ENCODE data around the gene TGFB1. TPM values are rescaled to one million over a fixed set of nuclear protein-coding genes. Genes with fewer than 3 reads are reported as not detected.
A peak's percentile ranks its signal among the peaks of the same experiment; 100 is the strongest.

TGFB1 gene
- total and polyA plus RNA-seq, 9 of the 15 experiments (the other 6 are each of a cell fraction or from before 2014, with no cell fraction given): 0.24 to 159 (median 17.2) TPM

DNA sequence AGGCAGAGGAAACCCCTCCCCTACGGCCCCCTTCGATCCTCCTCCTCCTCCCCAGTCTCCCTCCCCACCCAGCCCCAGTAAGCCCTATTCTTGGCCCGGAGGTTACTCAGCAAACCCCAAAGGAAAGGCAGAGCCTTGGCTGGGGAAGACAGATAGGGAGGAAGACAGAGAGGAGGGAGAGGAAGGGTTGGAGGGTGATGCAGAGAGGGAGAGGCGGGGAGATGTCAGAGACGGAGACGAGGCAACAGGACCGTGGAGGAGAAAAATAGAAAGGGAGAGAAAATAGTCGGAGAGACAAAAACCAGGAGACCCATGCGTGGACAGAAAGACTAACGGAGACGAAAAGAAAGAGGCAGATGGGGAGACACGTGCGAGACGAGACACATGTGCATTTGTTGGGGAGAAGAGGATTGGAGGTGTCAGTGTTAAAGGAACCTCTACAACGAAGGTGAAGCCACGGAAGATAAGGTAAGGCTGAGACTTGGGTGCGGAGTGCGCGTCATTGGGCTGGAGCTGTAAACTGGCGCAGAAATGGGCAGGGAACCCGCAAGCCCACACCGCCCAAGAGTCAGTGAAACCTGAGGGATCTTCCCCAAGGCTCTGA is 2.9 kb downstream of the TGFB1 start (continued):
- TF ChIP-seq, protein P1, sequence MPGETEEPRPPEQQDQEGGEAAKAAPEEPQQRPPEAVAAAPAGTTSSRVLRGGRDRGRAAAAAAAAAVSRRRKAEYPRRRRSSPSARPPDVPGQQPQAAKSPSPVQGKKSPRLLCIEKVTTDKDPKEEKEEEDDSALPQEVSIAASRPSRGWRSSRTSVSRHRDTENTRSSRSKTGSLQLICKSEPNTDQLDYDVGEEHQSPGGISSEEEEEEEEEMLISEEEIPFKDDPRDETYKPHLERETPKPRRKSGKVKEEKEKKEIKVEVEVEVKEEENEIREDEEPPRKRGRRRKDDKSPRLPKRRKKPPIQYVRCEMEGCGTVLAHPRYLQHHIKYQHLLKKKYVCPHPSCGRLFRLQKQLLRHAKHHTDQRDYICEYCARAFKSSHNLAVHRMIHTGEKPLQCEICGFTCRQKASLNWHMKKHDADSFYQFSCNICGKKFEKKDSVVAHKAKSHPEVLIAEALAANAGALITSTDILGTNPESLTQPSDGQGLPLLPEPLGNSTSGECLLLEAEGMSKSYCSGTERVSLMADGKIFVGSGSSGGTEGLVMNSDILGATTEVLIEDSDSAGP (CRISPR knock-in tag; IDR thresholded peaks at IDR 0.05): peak; percentile 91
- TF ChIP-seq TBL1XR1 (IDR thresholded peaks at IDR 0.05; ENCODE audit: low read length in 2 of 2) (peak; percentile 23 to 51; a peak in 1 of 4 replicates), ZNF232 (CRISPR knock-in tag; IDR thresholded peaks at IDR 0.05) (no peak), SUPT5H (IDR thresholded peaks at IDR 0.05) (peak; percentile 65; the same call in 1 of the 2 replicates), ARID1B (IDR thresholded peaks at IDR 0.05) (peak; percentile 84), KDM5B (IDR thresholded peaks at IDR 0.05; ENCODE audit: insufficient replicate concordance, low read depth, low read length) (peak; percentile 47), SREBF1 (IDR thresholded peaks at IDR 0.05; ENCODE audit: borderline replicate concordance, low read depth, low read length) (no peak), ZKSCAN8 (CRISPR knock-in tag; IDR thresholded peaks at IDR 0.05) (no peak), POLR2B (IDR thresholded peaks at IDR 0.05; ENCODE audit: low read depth, partially characterized antibody) (peak; percentile 24), ETV6 (IDR thresholded peaks at IDR 0.05; ENCODE audit: borderline replicate concordance in 1 of 2, low read depth in 2 of 2, low read length in 1 of 2) (no peak), ETV6 (CRISPR knock-in tag; IDR thresholded peaks at IDR 0.05; ENCODE audit: borderline replicate concordance) (no peak), ZNF143 (CRISPR knock-in tag; IDR thresholded peaks at IDR 0.05) (no peak), HDGF (IDR thresholded peaks at IDR 0.05) (no peak), BDP1 (IDR thresholded peaks at IDR 0.05; ENCODE audit: insufficient read depth, insufficient read length) (no peak), FOXM1 (IDR thresholded peaks at IDR 0.05; ENCODE audit: low read depth) (no peak), FOXM1 (CRISPR knock-in tag; IDR thresholded peaks at IDR 0.05; ENCODE audit: low read depth) (no peak), NCOR1 (IDR thresholded peaks at IDR 0.05) (peak; percentile 50), CBFA2T2 (conservative IDR thresholded peaks at IDR 0.05) (peak; percentile 41; the same call in 1 of the 2 replicates)
- TF ChIP-seq, protein P2, sequence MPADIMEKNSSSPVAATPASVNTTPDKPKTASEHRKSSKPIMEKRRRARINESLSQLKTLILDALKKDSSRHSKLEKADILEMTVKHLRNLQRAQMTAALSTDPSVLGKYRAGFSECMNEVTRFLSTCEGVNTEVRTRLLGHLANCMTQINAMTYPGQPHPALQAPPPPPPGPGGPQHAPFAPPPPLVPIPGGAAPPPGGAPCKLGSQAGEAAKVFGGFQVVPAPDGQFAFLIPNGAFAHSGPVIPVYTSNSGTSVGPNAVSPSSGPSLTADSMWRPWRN (IDR thresholded peaks at IDR 0.05; ENCODE audit: low read depth): 0 out of 2 replicates have a peak, but pooled peaks have one; percentile 16
- TF ChIP-seq, protein P3, sequence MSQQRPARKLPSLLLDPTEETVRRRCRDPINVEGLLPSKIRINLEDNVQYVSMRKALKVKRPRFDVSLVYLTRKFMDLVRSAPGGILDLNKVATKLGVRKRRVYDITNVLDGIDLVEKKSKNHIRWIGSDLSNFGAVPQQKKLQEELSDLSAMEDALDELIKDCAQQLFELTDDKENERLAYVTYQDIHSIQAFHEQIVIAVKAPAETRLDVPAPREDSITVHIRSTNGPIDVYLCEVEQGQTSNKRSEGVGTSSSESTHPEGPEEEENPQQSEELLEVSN (IDR thresholded peaks at IDR 0.05; ENCODE audit: borderline replicate concordance in 1 of 2, extremely low read depth in 1 of 2, insufficient read depth in 1 of 2, insufficient read length in 1 of 2, low read depth in 1 of 2, low read length in 1 of 2, poor library complexity in 1 of 2, severe bottlenecking in 1 of 2): peak in 1 of 2 experiments; percentile 28
- TF ChIP-seq, protein P4, sequence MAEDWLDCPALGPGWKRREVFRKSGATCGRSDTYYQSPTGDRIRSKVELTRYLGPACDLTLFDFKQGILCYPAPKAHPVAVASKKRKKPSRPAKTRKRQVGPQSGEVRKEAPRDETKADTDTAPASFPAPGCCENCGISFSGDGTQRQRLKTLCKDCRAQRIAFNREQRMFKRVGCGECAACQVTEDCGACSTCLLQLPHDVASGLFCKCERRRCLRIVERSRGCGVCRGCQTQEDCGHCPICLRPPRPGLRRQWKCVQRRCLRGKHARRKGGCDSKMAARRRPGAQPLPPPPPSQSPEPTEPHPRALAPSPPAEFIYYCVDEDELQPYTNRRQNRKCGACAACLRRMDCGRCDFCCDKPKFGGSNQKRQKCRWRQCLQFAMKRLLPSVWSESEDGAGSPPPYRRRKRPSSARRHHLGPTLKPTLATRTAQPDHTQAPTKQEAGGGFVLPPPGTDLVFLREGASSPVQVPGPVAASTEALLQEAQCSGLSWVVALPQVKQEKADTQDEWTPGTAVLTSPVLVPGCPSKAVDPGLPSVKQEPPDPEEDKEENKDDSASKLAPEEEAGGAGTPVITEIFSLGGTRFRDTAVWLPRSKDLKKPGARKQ (CRISPR knock-in tag; IDR thresholded peaks at IDR 0.05): no peak
